ENCODE data around the gene PMFBP1. TPM values are rescaled to one million over a fixed set of nuclear protein-coding genes. Genes with fewer than 3 reads are reported as not detected.

Gene PMFBP1
- total RNA-seq, 1 donor from 2014 or later: not detected

DNA sequence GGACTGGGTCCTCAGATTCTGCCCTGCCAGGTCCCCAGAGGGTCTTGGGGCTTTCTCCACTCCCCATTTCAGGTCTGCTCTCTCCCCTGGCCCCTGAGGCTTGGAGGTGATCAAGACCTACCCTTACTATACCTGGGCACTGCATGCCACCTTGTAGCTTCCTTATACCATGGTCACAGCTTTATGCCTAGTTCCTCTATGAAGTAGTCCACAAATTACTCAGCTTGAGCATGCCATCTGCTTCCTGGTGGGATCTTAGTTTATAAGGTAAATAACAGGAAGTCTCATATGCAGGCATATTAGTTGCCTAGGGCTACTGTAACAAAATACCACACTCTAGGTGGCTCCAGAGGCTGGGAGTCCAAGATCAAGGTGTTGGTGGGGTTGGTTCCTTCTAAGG lies 11.0 kb upstream of the PMFBP1 start:
- DNase-seq (ENCODE audit: low spot score in 2 of 2): no peak
- Histone ChIP-seq H3K36me3 (no peaks in the 10 kb centered on the region), H3K27ac (no peak overlapping the region), H3K9me3 (no peaks in the 10 kb centered on the region), H3K4me1 (no peaks in the 10 kb centered on the region), H3K27me3 (no peaks in the 10 kb centered on the region), H3K4me3 (no peak overlapping the region)
- TF ChIP-seq, protein P1, sequence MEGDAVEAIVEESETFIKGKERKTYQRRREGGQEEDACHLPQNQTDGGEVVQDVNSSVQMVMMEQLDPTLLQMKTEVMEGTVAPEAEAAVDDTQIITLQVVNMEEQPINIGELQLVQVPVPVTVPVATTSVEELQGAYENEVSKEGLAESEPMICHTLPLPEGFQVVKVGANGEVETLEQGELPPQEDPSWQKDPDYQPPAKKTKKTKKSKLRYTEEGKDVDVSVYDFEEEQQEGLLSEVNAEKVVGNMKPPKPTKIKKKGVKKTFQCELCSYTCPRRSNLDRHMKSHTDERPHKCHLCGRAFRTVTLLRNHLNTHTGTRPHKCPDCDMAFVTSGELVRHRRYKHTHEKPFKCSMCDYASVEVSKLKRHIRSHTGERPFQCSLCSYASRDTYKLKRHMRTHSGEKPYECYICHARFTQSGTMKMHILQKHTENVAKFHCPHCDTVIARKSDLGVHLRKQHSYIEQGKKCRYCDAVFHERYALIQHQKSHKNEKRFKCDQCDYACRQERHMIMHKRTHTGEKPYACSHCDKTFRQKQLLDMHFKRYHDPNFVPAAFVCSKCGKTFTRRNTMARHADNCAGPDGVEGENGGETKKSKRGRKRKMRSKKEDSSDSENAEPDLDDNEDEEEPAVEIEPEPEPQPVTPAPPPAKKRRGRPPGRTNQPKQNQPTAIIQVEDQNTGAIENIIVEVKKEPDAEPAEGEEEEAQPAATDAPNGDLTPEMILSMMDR (IDR thresholded peaks at IDR 0.05): no peak
- intact Hi-C loops (cut with DNase I): no loop called here

DNA sequence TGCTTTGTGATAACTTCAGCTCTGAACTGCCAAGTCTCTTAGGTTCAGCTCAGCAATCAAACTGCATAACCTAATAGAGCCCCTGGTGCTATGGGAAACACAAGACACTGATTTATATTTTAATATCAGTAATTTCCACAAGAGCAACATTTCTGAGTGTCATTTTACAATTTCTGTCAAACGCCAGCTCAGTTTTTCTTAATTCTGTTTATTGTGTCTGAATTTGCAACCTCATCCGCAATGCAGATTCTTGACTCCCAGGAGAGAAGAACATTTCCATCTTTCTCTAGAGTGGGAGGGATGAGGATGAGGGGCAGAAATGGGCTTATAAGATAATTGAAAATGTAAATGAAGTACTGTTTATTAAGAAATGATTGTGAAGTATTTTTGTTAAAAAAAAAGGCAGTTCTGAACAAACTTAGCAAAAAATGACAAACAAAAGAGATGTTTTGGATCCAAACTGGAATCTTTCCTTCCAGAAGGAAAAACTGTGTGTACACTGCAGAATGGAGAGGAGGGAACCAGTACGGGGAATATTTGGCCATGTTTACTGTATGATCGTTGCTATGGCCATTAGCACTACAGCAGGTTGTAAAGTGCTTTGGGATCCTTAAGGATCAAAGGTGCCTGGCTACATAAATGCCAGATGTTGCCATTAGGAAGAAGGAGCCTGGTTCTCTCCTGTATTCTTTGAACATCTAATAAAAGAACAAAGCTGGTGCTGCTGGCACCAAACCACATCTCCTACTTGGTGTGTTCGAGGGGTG lies 7.4 kb upstream of the PMFBP1 start:
- TF ChIP-seq, protein P1 (IDR thresholded peaks at IDR 0.05): no peak

DNA sequence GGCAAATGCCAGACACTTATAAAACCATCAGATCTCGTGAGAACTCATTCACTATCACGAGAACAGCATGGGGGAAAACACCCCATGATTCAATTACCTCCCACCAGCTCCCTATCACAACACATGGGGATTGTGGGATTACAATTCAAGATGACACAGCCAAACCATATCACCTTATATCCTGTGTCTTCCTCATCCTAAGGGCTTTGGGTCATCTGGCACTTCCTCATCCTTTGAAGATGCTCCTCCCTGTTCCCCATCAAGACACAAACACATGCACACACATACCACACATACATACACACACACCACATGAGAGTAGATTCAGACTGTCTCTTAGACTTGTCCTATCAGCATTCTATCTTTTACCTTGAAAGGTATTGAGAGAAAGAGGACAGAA lies 2.8 kb upstream of the PMFBP1 start:
- no peak overlapping the region for H3K27ac ChIP-seq
- no peak for DNase-seq (ENCODE audit: low spot score in 2 of 2)
- TF ChIP-seq, protein P1 (IDR thresholded peaks at IDR 0.05): no peak
- H3K4me3 ChIP-seq: no peak overlapping the region
- no peaks in the 10 kb centered on the region for H3K9me3 ChIP-seq
- intact Hi-C loops (cut with DNase I): no loop called here
- no peaks in the 10 kb centered on the region for H3K36me3 ChIP-seq
- no peaks in the 10 kb centered on the region for H3K4me1 ChIP-seq
- no peaks in the 10 kb centered on the region for H3K27me3 ChIP-seq

More for the DNA sequence above, 7.4 kb upstream of the PMFBP1 start:
- H3K27ac ChIP-seq: no peak overlapping the region
- no peak for DNase-seq (ENCODE audit: low spot score in 2 of 2)
- H3K4me3 ChIP-seq: no peak overlapping the region
- no peaks in the 10 kb centered on the region for H3K36me3 ChIP-seq
- intact Hi-C loops (cut with DNase I): no loop called here
- no peaks in the 10 kb centered on the region for H3K27me3 ChIP-seq
- no peaks in the 10 kb centered on the region for H3K9me3 ChIP-seq
- H3K4me1 ChIP-seq: no peaks in the 10 kb centered on the region

DNA sequence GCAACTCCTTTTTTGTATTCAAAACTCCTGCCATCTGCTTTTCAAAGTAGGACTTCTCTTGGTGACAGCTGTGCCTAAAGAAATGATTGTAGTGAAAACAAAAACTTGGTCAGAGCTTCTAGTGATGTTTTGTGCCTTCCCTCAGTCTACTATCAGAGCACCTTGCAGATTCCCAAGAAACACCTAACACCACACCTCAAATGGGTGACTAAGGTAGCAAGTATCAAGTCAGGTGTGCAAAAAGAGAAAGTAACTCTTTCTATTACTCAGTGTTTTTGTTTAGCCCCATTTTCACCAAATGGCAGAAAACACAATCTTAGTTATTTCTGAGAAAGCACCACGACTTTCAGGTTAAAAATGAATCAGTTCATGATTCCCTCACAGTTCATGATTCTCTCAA lies 2.0 kb upstream of the PMFBP1 start:
- Histone ChIP-seq H3K9me3 (no peaks in the 10 kb centered on the region), H3K4me1 (no peaks in the 10 kb centered on the region), H3K27ac (no peak overlapping the region), H3K36me3 (no peaks in the 10 kb centered on the region), H3K27me3 (no peaks in the 10 kb centered on the region), H3K4me3 (no peak overlapping the region)
- TF ChIP-seq, protein P1 (IDR thresholded peaks at IDR 0.05): no peak
- intact Hi-C loops (cut with DNase I): no loop called here
- DNase-seq (ENCODE audit: low spot score in 2 of 2): no peak

DNA sequence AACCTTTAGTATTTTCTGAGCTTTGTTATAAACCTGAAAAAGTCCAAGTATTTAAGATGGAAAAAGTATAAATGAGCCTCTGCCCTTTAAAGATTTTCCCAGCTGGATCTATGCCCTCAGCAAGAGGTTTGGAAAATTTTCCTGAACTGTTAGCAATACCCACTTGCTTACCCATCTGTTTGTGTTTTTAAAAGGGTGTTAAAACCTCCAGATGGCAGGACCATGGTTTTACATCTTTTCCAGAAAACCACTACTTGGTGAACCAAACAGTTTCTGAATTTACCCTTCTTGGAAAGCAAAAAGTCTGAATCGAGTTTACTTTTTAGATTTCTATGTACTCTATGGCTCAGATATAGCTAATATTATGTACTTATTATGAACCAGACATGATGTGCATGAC lies 719 bp downstream of the PMFBP1 start:
- no peak overlapping the region for H3K4me3 ChIP-seq
- no peaks in the 10 kb centered on the region for H3K36me3 ChIP-seq
- DNase-seq (ENCODE audit: low spot score in 2 of 2): no peak
- H3K27ac ChIP-seq: no peak overlapping the region
- H3K27me3 ChIP-seq: no peaks in the 10 kb centered on the region
- intact Hi-C loops (cut with DNase I): no loop called here
- TF ChIP-seq, protein P1 (IDR thresholded peaks at IDR 0.05): no peak
- no peaks in the 10 kb centered on the region for H3K9me3 ChIP-seq
- no peaks in the 10 kb centered on the region for H3K4me1 ChIP-seq

Data from ascending aorta (tissue), 2 donors.